Naive thymus-derived CD4-positive, alpha-beta T cell (primary cell): ENCODE measurements around the gene NXNL2. TPM values are rescaled to one million over a fixed set of nuclear protein-coding genes. Genes with fewer than 3 reads are reported as not detected.

Experiments
- ATAC-seq: fragments of 150-1000 bp; cut with Tn5 transposase; 2 replicates; pipeline ENCODE4 v1.10.0; 2021; ENCODE audit warnings: mild to moderate bottlenecking, moderate library complexity
- CTCF ChIA-PET: fragments of 350-600 bp; sonication (Branson Sonifier 250); formaldehyde crosslinking; loops from one replicate; lab custom pipeline; 2021; ENCODE audit warnings: antibody characterized with exemption; lab: Charles Lee
- POLR2A ChIA-PET: fragments of 350-600 bp; sonication (Branson Sonifier 250); formaldehyde crosslinking; loops from one replicate; lab custom pipeline; 2021; ENCODE audit warnings: antibody characterized with exemption, inconsistent platforms; lab: Charles Lee
- DNase-seq, 9 donors: peaks; one replicate each; pipeline versions ENCODE4 v3.0.0 to v3.0.0-alpha.2; 2020 to 2022; ENCODE audit warnings: mixed read lengths in 1 of 9
- H3K27ac ChIP-seq: one replicate; pipeline ENCODE4 v1.7.0; 2013; ENCODE audit warnings: mild to moderate bottlenecking, low read depth, low read length, moderate library complexity
- H3K27me3 ChIP-seq, 2 donors: one replicate each; pipeline ENCODE4 v1.7.0; 2013; ENCODE audit warnings: low read length in 2 of 2, mild to moderate bottlenecking in 2 of 2, moderate library complexity in 2 of 2; ENCODE audit not compliant: control insufficient read depth in 2 of 2, insufficient read depth in 2 of 2
- H3K36me3 ChIP-seq, 3 experiments: 1 replicate in 2 of 3; 2 replicates in 1 of 3; pipeline ENCODE4 v1.7.0; 2013; ENCODE audit warnings: low read length in 3 of 3, mild to moderate bottlenecking in 3 of 3, moderate library complexity in 1 of 3; ENCODE audit not compliant: insufficient read depth in 3 of 3, control insufficient read depth in 2 of 3
- H3K4me1 ChIP-seq, 2 donors: one replicate each; pipeline ENCODE4 v1.7.0; 2013; ENCODE audit warnings: low read length in 2 of 2, mild to moderate bottlenecking in 2 of 2, moderate library complexity in 1 of 2; ENCODE audit not compliant: control insufficient read depth in 2 of 2, insufficient read depth in 2 of 2
- H3K4me3 ChIP-seq: 2 replicates; pipeline ENCODE4 v1.7.0; 2013; ENCODE audit warnings: mild to moderate bottlenecking, low read length
- H3K9me3 ChIP-seq, 3 experiments: 1 replicate in 2 of 3; 2 replicates in 1 of 3; pipeline ENCODE4 v1.7.0; 2013; ENCODE audit warnings: low read length in 3 of 3; ENCODE audit not compliant: control insufficient read depth in 2 of 3
- H3K27ac Mint-ChIP-seq, 9 donors: one replicate each; pipeline ENCODE4 v1.8.0; 2020 to 2022; ENCODE audit warnings: mixed read lengths in 9 of 9, mild to moderate bottlenecking in 8 of 9, moderate library complexity in 5 of 9, inconsistent platforms in 2 of 9
- H3K27me3 Mint-ChIP-seq, 5 donors: one replicate each; pipeline ENCODE4 v1.8.0; 2021 to 2022; ENCODE audit warnings: mixed read lengths in 5 of 5, mild to moderate bottlenecking in 1 of 5
- H3K36me3 Mint-ChIP-seq, 5 donors: one replicate each; pipeline ENCODE4 v1.8.0; 2020 to 2022; ENCODE audit warnings: mixed read lengths in 5 of 5, mild to moderate bottlenecking in 3 of 5, inconsistent platforms in 1 of 5
- H3K4me1 Mint-ChIP-seq, 7 donors: one replicate each; pipeline ENCODE4 v1.8.0; 2020 to 2022; ENCODE audit warnings: mixed read lengths in 7 of 7, mild to moderate bottlenecking in 3 of 7, inconsistent platforms in 1 of 7
- H3K4me3 Mint-ChIP-seq, 10 donors: one replicate each; pipeline ENCODE4 v1.8.0; 2020 to 2022; ENCODE audit warnings: mild to moderate bottlenecking in 10 of 10, mixed read lengths in 10 of 10, moderate library complexity in 6 of 10, inconsistent platforms in 2 of 10
- H3K9me3 Mint-ChIP-seq, 11 donors: one replicate each; pipeline ENCODE4 v1.8.0; 2020 to 2022; ENCODE audit warnings: mixed read lengths in 11 of 11, mild to moderate bottlenecking in 4 of 11, inconsistent platforms in 1 of 11, moderate library complexity in 1 of 11
- intact Hi-C, 2 donors: fragments of 100-400 bp; cut with micrococcal nuclease; formaldehyde crosslinking; loops; one replicate each; pipeline ENCODE4 v1.15.1; 2023
- polyA plus RNA-seq, 2 donors: library from polyadenylated mRNA; unstranded; fragments of 300-500 nt; fragmentation: Illumina TruSeq; gene quantifications; one replicate each; pipeline ENCODE4 v1.2.3, GENCODE V29; 2021
- total RNA-seq, 6 experiments: library from RNA in 5 of 6; stranded (reverse) in 5 of 6; gene quantifications; 1 replicate in 5 of 6; 2 replicates in 1 of 6; pipeline ENCODE4 v1.2.3 and lab custom pipeline; 2021 to 2026

Gene NXNL2
- total and polyA plus RNA-seq, 7 experiments from 2014 or later: not detected

DNA sequence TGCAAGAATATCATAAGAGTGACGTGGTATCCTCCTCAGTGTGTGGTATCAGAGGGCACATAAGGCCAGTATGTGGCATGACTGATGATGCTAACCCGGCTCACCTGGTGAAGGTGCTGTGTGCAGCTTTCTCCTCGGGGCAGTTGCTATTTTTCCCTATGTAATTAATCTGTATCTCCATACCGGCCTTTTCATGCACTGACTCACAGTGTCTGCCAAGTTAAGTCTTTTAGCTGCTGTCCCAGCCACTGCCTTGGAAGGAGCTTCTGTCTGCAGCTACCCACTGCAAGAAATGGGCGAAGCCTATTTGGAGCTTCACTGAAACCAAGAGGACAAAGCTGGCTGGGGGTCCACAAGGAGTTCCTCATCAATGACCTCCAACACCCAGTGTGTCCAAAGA is 46.0 kb downstream of the NXNL2 start:
- Mint-ChIP-seq H3K27ac (no peak overlapping the region), H3K27me3 (peaks cover 0 to 23% (median 7%) of the 10 kb centered on the region in 5 donors), H3K4me3 (no peak overlapping the region), H3K4me1 (peaks cover 3 to 11% (median 7%) of the 10 kb centered on the region in 7 donors), H3K36me3 (no peaks in the 10 kb centered on the region), H3K9me3 (no peaks in the 10 kb centered on the region)
- Histone ChIP-seq H3K4me3 (no peak overlapping the region), H3K4me1 (no peaks in the 10 kb centered on the region), H3K27me3 (no peaks in the 10 kb centered on the region), H3K27ac (no peak overlapping the region), H3K36me3 (no peaks in the 10 kb centered on the region), H3K9me3 (no peaks in the 10 kb centered on the region)
- ATAC-seq (no peak), DNase-seq (no peak)
- CTCF ChIA-PET: interaction anchor here (0.6 kb wide), 1 partner anchor 36 kb away, joined by 3 read pairs; no protein-coding TSS in a partner anchor
- POLR2A ChIA-PET: interaction anchor here (0.6 kb wide), 1 partner anchor 409 kb away, joined by 3 read pairs; no protein-coding TSS in a partner anchor
- intact Hi-C loops: no loop called here

DNA sequence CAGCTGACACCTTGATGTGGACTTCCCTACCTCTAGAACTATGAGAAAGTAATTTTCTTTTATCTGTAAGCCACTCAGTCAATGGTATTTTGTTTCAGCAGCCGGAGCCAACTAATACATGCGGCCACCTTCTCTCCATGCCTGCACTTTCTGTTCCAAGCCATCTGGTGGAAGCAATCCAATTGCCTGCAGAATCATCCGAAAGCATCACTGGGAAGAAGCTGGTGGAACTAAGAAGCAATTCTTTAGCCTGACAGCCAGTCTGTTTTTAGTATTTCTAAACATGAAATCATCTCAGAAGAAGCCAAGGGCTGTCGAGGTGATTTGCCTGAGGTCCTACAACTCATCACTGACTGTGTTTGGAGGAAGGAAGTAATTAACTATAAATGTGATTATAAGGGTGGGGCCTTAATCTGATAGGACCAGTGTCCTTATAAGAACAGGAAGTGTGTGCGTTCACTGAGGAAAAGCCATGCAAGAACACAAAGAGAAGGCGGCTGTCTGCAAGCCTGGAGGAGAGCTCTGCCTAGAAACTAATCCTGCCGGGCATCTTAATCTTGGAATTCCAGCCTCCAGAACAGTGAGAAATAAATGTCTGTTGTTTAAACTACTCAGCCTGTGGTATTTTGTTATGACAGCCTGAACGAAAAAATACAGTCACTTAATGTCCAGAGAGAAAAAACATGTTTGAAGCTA is 49.1 kb downstream of the NXNL2 start:
- Histone ChIP-seq H3K36me3 (no peaks in the 10 kb centered on the region), H3K27ac (no peak overlapping the region), H3K4me3 (no peak overlapping the region), H3K4me1 (no peaks in the 10 kb centered on the region), H3K27me3 (no peaks in the 10 kb centered on the region), H3K9me3 (no peaks in the 10 kb centered on the region)
- ATAC-seq (no peak), DNase-seq (no peak)
- Mint-ChIP-seq H3K4me3 (no peak overlapping the region), H3K36me3 (peaks cover 0 to 5% (median 0%) of the 10 kb centered on the region in 5 donors), H3K4me1 (peaks cover 0 to 8% (median 6%) of the 10 kb centered on the region in 7 donors), H3K9me3 (peaks cover 0 to 7% (median 0%) of the 10 kb centered on the region in 11 donors), H3K27ac (no peak overlapping the region), H3K27me3 (peaks cover 0 to 26% (median 6%) of the 10 kb centered on the region in 5 donors)
- intact Hi-C loops: no loop called here
- ChIA-PET POLR2A (no interaction called here), CTCF (interaction anchor here (0.7 kb wide), 1 partner anchor 16 kb away, joined by 3 read pairs; no protein-coding TSS in a partner anchor)

DNA sequence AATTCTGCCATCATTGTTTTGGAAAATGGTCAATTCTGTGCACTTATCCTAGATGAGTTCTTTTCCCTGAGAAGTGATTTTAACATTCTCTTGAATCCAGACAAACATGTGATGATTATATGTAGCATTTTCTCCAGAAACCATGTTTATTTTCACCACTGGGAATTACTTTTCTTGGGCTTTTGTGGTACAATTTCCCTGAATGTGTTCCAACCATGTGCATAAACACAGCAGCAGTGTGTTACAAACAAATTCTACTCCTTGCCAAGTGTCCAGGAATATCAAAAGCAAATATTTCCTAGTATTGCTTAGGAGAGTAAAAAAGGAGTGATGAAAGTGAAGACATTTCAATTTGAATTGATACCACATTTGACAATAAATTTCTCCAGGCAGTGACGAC is 50.4 kb downstream of the NXNL2 start:
- peaks cover 0 to 7% (median 0%) of the 10 kb centered on the region in 11 donors for H3K9me3 Mint-ChIP-seq
- Histone ChIP-seq H3K27me3 (no peaks in the 10 kb centered on the region), H3K9me3 (no peaks in the 10 kb centered on the region), H3K4me3 (no peak overlapping the region), H3K4me1 (no peaks in the 10 kb centered on the region), H3K27ac (no peak overlapping the region), H3K36me3 (no peaks in the 10 kb centered on the region)
- no peak overlapping the region for H3K4me3 Mint-ChIP-seq
- DNase-seq: no peak
- no peak overlapping the region for H3K27ac Mint-ChIP-seq
- CTCF ChIA-PET: no interaction called here
- intact Hi-C loops: no loop called here
- POLR2A ChIA-PET: no interaction called here
- peaks cover 0 to 5% (median 0%) of the 10 kb centered on the region in 5 donors for H3K36me3 Mint-ChIP-seq
- H3K27me3 Mint-ChIP-seq: peaks cover 0 to 26% (median 6%) of the 10 kb centered on the region in 5 donors
- no peak for ATAC-seq
- peaks cover 0 to 8% (median 6%) of the 10 kb centered on the region in 7 donors for H3K4me1 Mint-ChIP-seq

DNA sequence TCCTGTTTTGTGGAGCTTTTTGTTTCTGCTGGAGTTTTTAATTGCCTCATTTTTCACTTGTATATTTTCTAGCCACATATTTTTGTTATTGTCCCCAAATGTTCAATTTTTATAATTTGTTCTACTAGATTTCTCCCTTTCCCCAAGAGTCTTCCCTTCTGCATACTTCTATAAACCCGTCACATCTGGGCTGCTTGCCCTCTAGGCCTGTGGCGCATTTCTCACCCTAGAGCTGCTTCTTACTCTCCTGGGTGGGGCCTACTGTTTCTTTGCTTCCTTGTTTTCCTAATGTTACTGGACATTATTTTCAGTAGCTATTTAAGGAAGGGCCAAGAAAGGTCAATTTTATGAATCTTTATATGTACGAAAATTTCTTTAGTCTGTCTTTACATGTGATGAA is 51.5 kb downstream of the NXNL2 start:
- Mint-ChIP-seq H3K4me1 (peaks cover 0 to 8% (median 6%) of the 10 kb centered on the region in 7 donors), H3K36me3 (peaks cover 0 to 5% (median 0%) of the 10 kb centered on the region in 5 donors), H3K27me3 (peaks cover 0 to 26% (median 6%) of the 10 kb centered on the region in 5 donors), H3K4me3 (no peak overlapping the region), H3K27ac (no peak overlapping the region), H3K9me3 (peaks cover 0 to 7% (median 0%) of the 10 kb centered on the region in 11 donors)
- no peak for DNase-seq
- Histone ChIP-seq H3K9me3 (no peaks in the 10 kb centered on the region), H3K27ac (no peak overlapping the region), H3K36me3 (no peaks in the 10 kb centered on the region), H3K27me3 (no peaks in the 10 kb centered on the region), H3K4me1 (no peaks in the 10 kb centered on the region), H3K4me3 (no peak overlapping the region)
- ChIA-PET POLR2A (no interaction called here), CTCF (interaction anchor here (0.7 kb wide), 1 partner anchor 12 kb away, joined by 3 read pairs; no protein-coding TSS in a partner anchor)
- ATAC-seq: no peak
- intact Hi-C loops: no loop called here

DNA sequence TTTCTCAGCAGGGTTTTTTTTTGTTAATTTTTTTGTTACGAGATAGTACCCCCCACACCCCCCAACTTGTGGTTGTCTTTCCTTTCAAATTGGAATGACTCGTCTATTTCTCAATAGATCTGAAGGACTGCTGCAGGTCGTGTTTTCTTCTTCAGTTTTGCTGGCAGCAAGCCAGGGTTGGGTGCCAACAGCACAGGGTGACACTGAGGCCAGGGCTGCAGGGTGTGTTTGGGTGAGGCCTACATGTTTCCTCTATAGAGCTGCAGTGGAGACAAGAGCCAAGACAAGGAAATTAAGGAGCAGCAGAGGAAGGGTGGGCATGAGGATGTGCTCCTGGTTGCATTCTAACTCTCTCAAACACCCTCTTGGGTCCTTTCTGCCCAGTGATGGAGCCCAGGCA is 52.2 kb downstream of the NXNL2 start:
- ChIA-PET POLR2A (no interaction called here), CTCF (no interaction called here)
- H3K27ac ChIP-seq: no peak overlapping the region
- peaks cover 0 to 8% (median 6%) of the 10 kb centered on the region in 7 donors for H3K4me1 Mint-ChIP-seq
- H3K36me3 ChIP-seq: no peaks in the 10 kb centered on the region
- H3K9me3 Mint-ChIP-seq: peaks cover 0 to 7% (median 0%) of the 10 kb centered on the region in 11 donors
- no peak overlapping the region for H3K4me3 ChIP-seq
- no peak overlapping the region for H3K27ac Mint-ChIP-seq
- DNase-seq (no peak), ATAC-seq (no peak)
- no peak overlapping the region for H3K4me3 Mint-ChIP-seq
- no peaks in the 10 kb centered on the region for H3K27me3 ChIP-seq
- intact Hi-C loops: no loop called here
- no peaks in the 10 kb centered on the region for H3K9me3 ChIP-seq
- H3K27me3 Mint-ChIP-seq: peaks cover 0 to 26% (median 6%) of the 10 kb centered on the region in 5 donors
- H3K36me3 Mint-ChIP-seq: peaks cover 0 to 5% (median 0%) of the 10 kb centered on the region in 5 donors
- H3K4me1 ChIP-seq: no peaks in the 10 kb centered on the region

DNA sequence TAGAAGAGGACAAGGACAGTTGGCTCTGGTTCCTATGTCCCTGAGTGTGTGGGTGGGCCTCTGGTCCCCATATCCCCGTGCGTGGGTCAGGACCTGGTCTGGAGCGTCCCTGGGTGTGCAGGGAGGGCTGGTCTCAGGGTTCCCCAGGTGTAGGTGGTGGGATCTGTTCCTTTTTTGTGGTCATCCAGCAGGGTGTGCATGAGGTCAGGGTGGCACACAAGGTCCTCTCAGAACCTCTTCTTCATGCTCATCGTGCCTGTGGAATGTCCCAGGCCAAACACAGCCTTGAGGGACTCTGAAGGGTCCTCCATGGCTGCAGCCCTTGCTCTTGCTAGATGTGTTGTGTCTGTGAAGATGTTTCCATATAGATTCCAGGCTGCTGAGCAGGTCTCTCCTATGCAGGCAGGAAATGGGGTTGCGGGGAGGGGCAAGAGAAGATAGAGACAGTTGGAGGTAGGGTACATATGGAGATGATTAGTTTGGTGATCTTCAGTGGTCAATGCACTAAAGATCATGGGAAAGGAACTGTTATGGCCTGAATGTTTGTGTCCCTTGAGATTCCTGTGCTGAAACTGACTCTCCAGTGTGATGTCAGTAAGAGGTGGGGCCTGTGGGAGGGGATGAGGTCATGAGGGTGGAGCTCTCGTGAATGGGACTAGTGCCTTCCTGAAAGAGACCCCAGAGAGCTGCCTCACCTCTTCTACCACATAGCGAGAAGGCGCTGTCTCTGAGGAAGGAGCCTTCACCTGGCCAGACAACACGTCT is 53.1 kb downstream of the NXNL2 start:
- Mint-ChIP-seq H3K4me3 (no peak overlapping the region), H3K27me3 (peaks cover 0 to 31% (median 5%) of the 10 kb centered on the region in 5 donors), H3K9me3 (peaks cover 0 to 7% (median 0%) of the 10 kb centered on the region in 11 donors), H3K27ac (no peak overlapping the region), H3K36me3 (peaks cover 0 to 5% (median 0%) of the 10 kb centered on the region in 5 donors), H3K4me1 (peaks cover 0 to 8% (median 6%) of the 10 kb centered on the region in 7 donors)
- DNase-seq (no peak), ATAC-seq (no peak)
- ChIA-PET CTCF (no interaction called here), POLR2A (no interaction called here)
- Histone ChIP-seq H3K9me3 (no peaks in the 10 kb centered on the region), H3K4me3 (no peak overlapping the region), H3K36me3 (no peaks in the 10 kb centered on the region), H3K27me3 (no peaks in the 10 kb centered on the region), H3K4me1 (no peaks in the 10 kb centered on the region), H3K27ac (no peak overlapping the region)
- intact Hi-C loops: no loop called here
